Retinal pigment epithelial cell (primary cell): ENCODE measurements around the gene POLDIP3.
"Not testable (repeated sequence)": the region's sequence is repeated elsewhere in the genome, so short reads cannot be mapped to it uniquely, and the experiment has no call there.

Source experiments
- DNase-seq: peaks from one replicate; pipeline ENCODE4 v3.0.0-alpha.2; 2010; ENCODE audit warnings: low read depth
- H3K4me3 ChIP-seq: 2 replicates; pipeline ENCODE4 v1.5.1; 2011; ENCODE audit warnings: mild to moderate bottlenecking, low read length, control low read depth, moderate library complexity
- CTCF ChIP-seq: conservative IDR thresholded peaks from 2 replicates; pipeline ENCODE4 v1.5.1; 2011; ENCODE audit warnings: low read depth, low read length, control low read depth, inconsistent platforms

The POLDIP3 gene

GRCh38 chr22:42608136-42608822 lies 6.4 kb downstream of the POLDIP3 start:
- TF ChIP-seq CTCF, result no peak
- H3K4me3 ChIP-seq, result no peak overlapping the region
- no peak for DNase-seq

- H3K4me3 ChIP-seq, DNase-seq: not testable (repeated sequence)
Observed at GRCh38 chr22:42607641-42608040, 7.0 kb downstream of the POLDIP3 start.

GRCh38 chr22:42604403-42604802 lies 10.3 kb downstream of the POLDIP3 start:
- no peak overlapping the region for H3K4me3 ChIP-seq
- no peak for DNase-seq
- TF ChIP-seq CTCF, result no peak

GRCh38 chr22:42603427-42603826 lies 11.3 kb downstream of the POLDIP3 start:
- DNase-seq, result no peak
- no peak overlapping the region for H3K4me3 ChIP-seq
- TF ChIP-seq CTCF, result no peak

GRCh38 chr22:42602470-42602869 lies 12.2 kb downstream of the POLDIP3 start:
- no peak for DNase-seq
- H3K4me3 ChIP-seq, result no peak overlapping the region
- TF ChIP-seq CTCF, result no peak

GRCh38 chr22:42601879-42602465 lies 12.7 kb downstream of the POLDIP3 start:
- H3K4me3 ChIP-seq, result no peak overlapping the region
- DNase-seq, result no peak
- TF ChIP-seq CTCF, result no peak

- H3K4me3 ChIP-seq, result no peak overlapping the region
- DNase-seq, result no peak
- no peak for TF ChIP-seq CTCF
Observed at GRCh38 chr22:42596863-42597530, 17.7 kb downstream of the POLDIP3 start.
